Mesendoderm (in vitro differentiated cells): ENCODE data around the gene SLX4.

Experiments
- DNase-seq: peaks from one replicate; pipeline ENCODE4 v3.0.0; 2013
- H2AK5ac ChIP-seq: 2 replicates; pipeline ENCODE4 v1.6.1; 2013; ENCODE audit warnings: low read length, inconsistent platforms
- H2BK120ac ChIP-seq: 2 replicates; pipeline ENCODE4 v1.6.1; 2013; ENCODE audit warnings: low read depth, mild to moderate bottlenecking, low read length, moderate library complexity, mixed read lengths
- H2BK15ac ChIP-seq: replicated peaks from 2 replicates; pipeline ENCODE4 v1.6.1; 2013; ENCODE audit warnings: low read depth, mild to moderate bottlenecking, moderate library complexity
- H2BK5ac ChIP-seq: 2 replicates; pipeline ENCODE4 v1.6.1; 2013; ENCODE audit warnings: low read length, inconsistent platforms
- H3K18ac ChIP-seq: 2 replicates; pipeline ENCODE4 v1.6.1; 2013; ENCODE audit warnings: mild to moderate bottlenecking, low read length, mixed read lengths
- H3K23ac ChIP-seq: one replicate; pipeline ENCODE4 v1.6.1; 2013; ENCODE audit warnings: low read length
- H3K27ac ChIP-seq: 2 replicates; pipeline ENCODE4 v1.5.1; 2013; ENCODE audit warnings: low read depth, mild to moderate bottlenecking, inconsistent platforms, low read length, moderate library complexity
- H3K27me3 ChIP-seq: 2 replicates; pipeline ENCODE4 v1.6.1; 2013; ENCODE audit warnings: low read length, control low read depth, mild to moderate bottlenecking, inconsistent platforms; ENCODE audit not compliant: insufficient read depth, poor library complexity
- H3K36me3 ChIP-seq: 2 replicates; pipeline ENCODE4 v1.6.1; 2013; ENCODE audit warnings: low read length, inconsistent platforms; ENCODE audit not compliant: control insufficient read depth, insufficient read depth
- H3K4ac ChIP-seq: one replicate; pipeline ENCODE4 v1.6.1; 2013; ENCODE audit warnings: low read depth, mild to moderate bottlenecking, low read length, moderate library complexity
- H3K4me1 ChIP-seq: 2 replicates; pipeline ENCODE4 v1.6.1; 2013; ENCODE audit warnings: low read depth, low read length, inconsistent platforms; ENCODE audit not compliant: control insufficient read depth
- H3K4me2 ChIP-seq: 2 replicates; pipeline ENCODE4 v1.6.1; 2013; ENCODE audit warnings: low read length
- H3K4me3 ChIP-seq: 2 replicates; pipeline ENCODE4 v1.5.1; 2013; ENCODE audit warnings: mild to moderate bottlenecking, low read length
- H3K56ac ChIP-seq: one replicate; pipeline ENCODE4 v1.6.1; 2013; ENCODE audit warnings: low read length
- H3K79me1 ChIP-seq: 2 replicates; pipeline ENCODE4 v1.6.1; 2013; ENCODE audit warnings: low read length, inconsistent platforms
- H3K79me2 ChIP-seq: 2 replicates; pipeline ENCODE4 v1.6.1; 2013; ENCODE audit warnings: mild to moderate bottlenecking, low read length; ENCODE audit not compliant: control insufficient read depth, insufficient read depth
- H3K9ac ChIP-seq: 2 replicates; pipeline ENCODE4 v1.6.1; 2013; ENCODE audit warnings: low read length, inconsistent platforms
- H4K5ac ChIP-seq: one replicate; pipeline ENCODE4 v1.6.1; 2013; ENCODE audit warnings: low read length
- H4K8ac ChIP-seq: one replicate; pipeline ENCODE4 v1.6.1; 2013; ENCODE audit warnings: low read depth, mild to moderate bottlenecking, control low read depth, low read length, moderate library complexity
- WGBS: extraction: QIAGEN DNeasy Blood & Tissue Kit; methylation state at CpG from one replicate; pipeline ENCODE4 v1.1.7; 2013; ENCODE audit warnings: low lambda C conversion rate, missing lambda C conversion rate; ENCODE audit not compliant: insufficient coverage; ENCODE audit errors: extremely low coverage; 5-methylcytosine and 5-hydroxymethylcytosine counted together

SLX4 gene

DNA sequence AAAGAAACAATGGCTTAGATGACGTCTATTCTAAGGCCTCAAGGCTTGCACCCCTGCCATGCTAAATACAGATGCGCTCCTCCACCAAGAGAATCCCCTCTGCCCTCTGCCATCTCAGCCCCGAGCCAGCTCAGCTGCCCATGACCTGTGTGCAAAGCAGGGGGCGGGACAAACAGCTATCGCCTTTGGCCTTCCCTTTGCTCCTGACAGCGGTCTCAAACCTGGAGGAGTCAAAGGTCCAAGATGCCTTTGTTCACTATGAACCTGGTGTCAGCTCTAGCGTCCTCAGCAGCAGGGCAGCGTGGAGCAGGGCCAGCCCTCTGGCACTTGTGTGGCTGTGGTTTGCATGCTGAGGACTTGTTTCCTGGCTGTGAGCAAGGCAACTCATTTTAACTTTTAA lies 12.3 kb downstream of the SLX4 start:
- WGBS = no CpG with 5 or more reads among the region's 8 CpGs
- Histone ChIP-seq H3K4me2 (no peak overlapping the region), H3K4me3 (no peak overlapping the region), H3K79me1 (no peaks in the 10 kb centered on the region), H2BK120ac (no peak overlapping the region), H4K5ac (no peak overlapping the region), H2BK5ac (no peak overlapping the region), H3K9ac (no peak overlapping the region), H3K56ac (no peak overlapping the region), H3K18ac (no peak overlapping the region), H3K27ac (no peak overlapping the region), H3K36me3 (peaks cover 8% of the 10 kb centered on the region), H3K23ac (no peak overlapping the region), H3K4me1 (no peaks in the 10 kb centered on the region), H4K8ac (no peak overlapping the region), H2AK5ac (no peak overlapping the region), H2BK15ac (no peak overlapping the region), H3K27me3 (no peaks in the 10 kb centered on the region), H3K4ac (no peak overlapping the region), H3K79me2 (no peaks in the 10 kb centered on the region)
- no peak for DNase-seq

DNA sequence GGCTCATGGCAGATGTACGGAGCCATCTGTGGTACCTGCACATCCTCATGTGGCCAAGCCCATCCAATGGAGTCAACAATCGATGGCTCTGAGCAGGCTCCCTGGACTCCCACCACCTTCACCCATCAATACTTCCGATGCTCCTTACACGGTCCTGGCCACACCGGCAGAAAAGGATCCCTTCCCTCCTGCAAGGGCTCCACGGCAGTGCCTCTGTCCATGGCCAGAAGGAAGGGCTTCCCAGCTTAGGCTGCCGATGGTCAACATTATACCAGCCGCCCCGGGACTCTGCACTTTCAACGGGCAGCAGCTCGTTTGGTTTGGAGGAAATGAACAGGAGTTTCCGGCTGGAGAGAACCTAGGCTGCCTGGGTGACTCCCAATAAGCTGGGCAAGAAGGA lies 13.2 kb downstream of the SLX4 start:
- Histone ChIP-seq H3K27ac (no peak overlapping the region), H2BK120ac (no peak overlapping the region), H3K56ac (no peak overlapping the region), H3K4me2 (no peak overlapping the region), H3K79me2 (no peaks in the 10 kb centered on the region), H2BK15ac (no peak overlapping the region), H3K4me1 (no peaks in the 10 kb centered on the region), H3K18ac (no peak overlapping the region), H3K36me3 (peaks cover 8% of the 10 kb centered on the region), H3K9ac (no peak overlapping the region), H2AK5ac (no peak overlapping the region), H3K27me3 (no peaks in the 10 kb centered on the region), H4K8ac (no peak overlapping the region), H3K4me3 (no peak overlapping the region), H3K23ac (no peak overlapping the region), H2BK5ac (no peak overlapping the region), H3K79me1 (no peaks in the 10 kb centered on the region), H4K5ac (no peak overlapping the region), H3K4ac (no peak overlapping the region)
- DNase-seq = no peak
- no CpG with 5 or more reads among the region's 12 CpGs for WGBS

GRCh38 chr16:3597676-3598075 lies 13.7 kb downstream of the SLX4 start:
- Histone ChIP-seq H4K8ac (no peak overlapping the region), H3K18ac (no peak overlapping the region), H3K79me1 (no peaks in the 10 kb centered on the region), H3K23ac (no peak overlapping the region), H2BK15ac (no peak overlapping the region), H3K79me2 (no peaks in the 10 kb centered on the region), H2BK5ac (no peak overlapping the region), H3K4ac (no peak overlapping the region), H3K9ac (no peak overlapping the region), H3K4me1 (no peaks in the 10 kb centered on the region), H3K27ac (no peak overlapping the region), H3K4me3 (no peak overlapping the region), H3K36me3 (peaks cover 8% of the 10 kb centered on the region), H3K27me3 (no peaks in the 10 kb centered on the region), H3K56ac (no peak overlapping the region), H4K5ac (no peak overlapping the region), H2AK5ac (no peak overlapping the region), H2BK120ac (no peak overlapping the region), H3K4me2 (no peak overlapping the region)
- no peak for DNase-seq
- WGBS = no CpG with 5 or more reads among the region's 17 CpGs

- H2BK120ac ChIP-seq = no peak overlapping the region
- H4K5ac ChIP-seq = no peak overlapping the region
These were observed 14.2 kb downstream of the SLX4 start for GRCh38 chr16:3597226-3597625.

DNA sequence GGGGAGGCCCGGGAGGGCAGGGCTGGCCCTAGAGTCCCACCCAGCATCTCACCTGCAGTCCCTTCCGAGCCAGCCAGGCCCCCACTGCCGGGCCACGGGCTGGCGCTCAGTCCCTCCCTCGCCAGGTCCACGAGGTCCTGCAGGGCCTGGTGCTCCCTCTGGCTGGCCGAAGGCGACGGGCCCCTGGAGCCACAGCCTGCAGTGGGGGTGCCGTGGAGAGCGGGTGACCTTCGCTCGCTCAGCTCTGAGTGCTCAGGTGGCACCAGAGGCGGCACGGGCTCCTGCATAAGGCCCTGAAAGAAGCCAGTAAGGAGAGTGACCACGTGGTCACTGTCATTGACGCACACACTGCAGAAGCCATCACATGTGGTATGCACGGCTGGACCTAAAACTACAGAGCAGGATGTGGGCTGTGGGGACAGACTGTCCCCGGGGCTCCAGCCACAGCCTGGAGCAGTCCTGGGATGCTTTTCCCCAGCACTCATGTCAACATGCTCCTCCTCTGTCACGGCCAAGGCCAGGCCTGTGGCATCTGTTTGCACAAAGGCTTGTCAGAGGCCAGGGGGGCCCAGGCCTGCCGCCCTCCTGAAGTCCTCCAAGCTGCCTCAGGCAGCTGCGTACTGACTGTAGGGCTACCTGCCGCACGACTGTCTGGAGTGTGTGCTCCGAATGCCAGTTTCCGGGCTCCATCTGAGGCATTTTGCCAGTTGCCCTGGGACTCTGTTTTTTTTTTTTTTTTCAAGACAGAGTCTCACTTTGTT lies 15.1 kb downstream of the SLX4 start:
- no CpG with 5 or more reads among the region's 27 CpGs for WGBS
- Histone ChIP-seq H2AK5ac (no peak overlapping the region), H3K36me3 (peaks cover 8% of the 10 kb centered on the region), H3K27me3 (no peaks in the 10 kb centered on the region), H3K4ac (no peak overlapping the region), H2BK15ac (no peak overlapping the region), H3K27ac (no peak overlapping the region), H4K5ac (no peak overlapping the region), H2BK120ac (no peak overlapping the region), H4K8ac (no peak overlapping the region), H3K23ac (no peak overlapping the region), H3K4me2 (no peak overlapping the region), H3K56ac (no peak overlapping the region), H3K9ac (no peak overlapping the region), H2BK5ac (no peak overlapping the region), H3K4me1 (no peaks in the 10 kb centered on the region), H3K79me2 (no peaks in the 10 kb centered on the region), H3K79me1 (no peaks in the 10 kb centered on the region), H3K4me3 (no peak overlapping the region), H3K18ac (no peak overlapping the region)
- no peak for DNase-seq

More at GRCh38 chr16:3597226-3597625, 14.2 kb downstream of the SLX4 start:
- Histone ChIP-seq H3K27me3 (no peaks in the 10 kb centered on the region), H3K79me1 (no peaks in the 10 kb centered on the region), H3K4me1 (no peaks in the 10 kb centered on the region), H4K8ac (no peak overlapping the region), H3K9ac (no peak overlapping the region), H3K4ac (no peak overlapping the region), H3K18ac (no peak overlapping the region), H3K27ac (no peak overlapping the region), H3K4me3 (no peak overlapping the region), H3K23ac (no peak overlapping the region), H2BK5ac (no peak overlapping the region), H2BK15ac (no peak overlapping the region), H3K79me2 (no peaks in the 10 kb centered on the region), H3K36me3 (peaks cover 8% of the 10 kb centered on the region), H2AK5ac (no peak overlapping the region), H3K56ac (no peak overlapping the region), H3K4me2 (no peak overlapping the region)
- DNase-seq = no peak
- no CpG with 5 or more reads among the region's 10 CpGs for WGBS

DNA sequence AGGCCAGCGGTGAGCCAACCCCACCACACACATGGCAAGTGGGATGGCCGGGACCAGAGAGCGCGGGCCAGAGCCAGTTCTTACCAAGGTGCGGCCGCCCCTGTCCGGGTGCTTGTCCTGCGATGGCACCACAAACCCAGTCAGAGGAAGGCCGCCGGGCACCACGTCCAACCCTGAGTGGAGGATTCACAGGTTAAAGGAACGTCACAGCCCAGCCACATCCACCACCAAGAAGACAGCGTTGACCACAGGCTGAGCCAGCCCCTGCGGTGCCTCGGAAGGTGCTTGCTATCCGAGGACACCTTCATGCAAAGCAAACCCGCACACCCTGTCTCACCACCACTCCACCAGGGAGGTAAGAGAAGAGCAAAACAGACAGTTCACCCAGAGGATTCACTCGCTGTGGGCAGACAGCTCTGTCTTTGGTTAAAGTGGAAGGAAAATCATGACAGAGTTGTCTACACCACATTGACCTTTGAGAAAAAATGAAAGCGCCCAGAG lies 15.8 kb downstream of the SLX4 start:
- Histone ChIP-seq H2BK120ac (no peak overlapping the region), H3K18ac (no peak overlapping the region), H2BK15ac (no peak overlapping the region), H3K4ac (no peak overlapping the region), H3K4me1 (no peaks in the 10 kb centered on the region), H2BK5ac (no peak overlapping the region), H4K8ac (no peak overlapping the region), H4K5ac (no peak overlapping the region), H2AK5ac (no peak overlapping the region), H3K27ac (no peak overlapping the region), H3K79me1 (no peaks in the 10 kb centered on the region), H3K4me2 (no peak overlapping the region), H3K79me2 (no peaks in the 10 kb centered on the region), H3K9ac (no peak overlapping the region), H3K56ac (no peak overlapping the region), H3K27me3 (no peaks in the 10 kb centered on the region), H3K23ac (no peak overlapping the region), H3K36me3 (peaks cover 6% of the 10 kb centered on the region), H3K4me3 (no peak overlapping the region)
- DNase-seq = no peak
- WGBS = no CpG with 5 or more reads among the region's 19 CpGs
